ENCODE results near the gene HIBCH. TPM values are rescaled to one million over a fixed set of nuclear protein-coding genes. Genes with fewer than 3 reads are reported as not detected.

The HIBCH gene
- total and polyA plus RNA-seq, 9 of the 15 experiments (the other 6 are each of a cell fraction or from before 2014, with no cell fraction given): 17.0 to 65.4 (median 28.3) TPM

GRCh38 chr2:190213441-190214335 lies 105.9 kb downstream of the HIBCH start (continued):
- TF ChIP-seq ZNF668 (CRISPR knock-in tag; IDR thresholded peaks at IDR 0.05): no peak
- TF ChIP-seq SMAD4 (CRISPR knock-in tag; conservative IDR thresholded peaks at IDR 0.05): peak; percentile 51; the same call in 1 of the 2 replicates
- TF ChIP-seq PKNOX1 (IDR thresholded peaks at IDR 0.05): peak; percentile 78
- TF ChIP-seq FOXM1 (IDR thresholded peaks at IDR 0.05; ENCODE audit: low read depth): no peak
- TF ChIP-seq FOXM1 (CRISPR knock-in tag; IDR thresholded peaks at IDR 0.05; ENCODE audit: low read depth): no peak
- TF ChIP-seq ZC3H4 (CRISPR knock-in tag; IDR thresholded peaks at IDR 0.05; ENCODE audit: borderline replicate concordance): no peak
- TF ChIP-seq RNF219 (CRISPR knock-in tag; IDR thresholded peaks at IDR 0.05): no peak
- no peak for TF ChIP-seq HBP1 (CRISPR knock-in tag; IDR thresholded peaks at IDR 0.05)
- no peak for TF ChIP-seq CC2D1A (IDR thresholded peaks at IDR 0.05)
- no peak for TF ChIP-seq STAT6 (CRISPR knock-in tag; IDR thresholded peaks at IDR 0.05)
- TF ChIP-seq MEIS2 (IDR thresholded peaks at IDR 0.05; ENCODE audit: partially characterized antibody): peak; percentile 90
- TF ChIP-seq SMARCE1 (IDR thresholded peaks at IDR 0.05): no peak
- no peak for TF ChIP-seq HNRNPH1 (optimal IDR thresholded peaks at IDR 0.05; ENCODE audit: low read depth, low read length)
- no peak for TF ChIP-seq NFIX (CRISPR knock-in tag; IDR thresholded peaks at IDR 0.05; ENCODE audit: low read depth)
- TF ChIP-seq RBM22 (IDR thresholded peaks at IDR 0.05; ENCODE audit: low read depth, low read length, poor library complexity, severe bottlenecking): no peak

All from K562 (cell line).